HS-27A (cell line): ENCODE results near the gene RBM15B.
"Not testable (repeated sequence)": the region's sequence is repeated elsewhere in the genome, so short reads cannot be mapped to it uniquely, and the experiment has no call there.

ENCODE experiments used
- DNase-seq: peaks from one replicate; pipeline ENCODE4 v3.0.0-alpha.2; 2012; ENCODE audit warnings: low read depth, missing footprints

Gene RBM15B

GRCh38 chr3:51378065-51378464, 13.0 kb upstream of the RBM15B start:
- no peak for DNase-seq

- DNase-seq, result no peak
These were observed 12.4 kb upstream of the RBM15B start for GRCh38 chr3:51378726-51379125.

- no peak for DNase-seq
These were observed 11.8 kb upstream of the RBM15B start for GRCh38 chr3:51379301-51379700.

GRCh38 chr3:51379746-51380455, 11.2 kb upstream of the RBM15B start:
- no peak for DNase-seq

- DNase-seq, result no peak
These were observed 10.3 kb upstream of the RBM15B start for GRCh38 chr3:51380601-51381332.

- no peak for DNase-seq
These were observed 9.8 kb upstream of the RBM15B start for GRCh38 chr3:51381333-51381705.

- DNase-seq, result no peak
These were observed 8.9 kb upstream of the RBM15B start for GRCh38 chr3:51382076-51382745.

- no peak for DNase-seq
These were observed 8.0 kb upstream of the RBM15B start for GRCh38 chr3:51382947-51383578.

GRCh38 chr3:51384055-51384725, 6.9 kb upstream of the RBM15B start:
- no peak for DNase-seq

GRCh38 chr3:51384726-51385473, 6.2 kb upstream of the RBM15B start, which contains the start of gene MANF:
TSS of gene MANF (plus strand) at chr3:51385291. CDS start at chr3:51385343, 52 bp downstream.
- peak; percentile 94 for DNase-seq

- no peak for DNase-seq
These were observed 5.4 kb upstream of the RBM15B start for GRCh38 chr3:51385621-51386091.

GRCh38 chr3:51386159-51386851, 4.8 kb upstream of the RBM15B start:
- no peak for DNase-seq

- no peak for DNase-seq
These were observed 4.2 kb upstream of the RBM15B start for GRCh38 chr3:51386852-51387229.

- not testable (repeated sequence) for DNase-seq
These were observed 3.8 kb upstream of the RBM15B start for GRCh38 chr3:51387281-51387680.

GRCh38 chr3:51388286-51389029, 2.6 kb upstream of the RBM15B start:
- DNase-seq, result no peak

- no peak for DNase-seq
These were observed 1.5 kb upstream of the RBM15B start for GRCh38 chr3:51389423-51390183.

GRCh38 chr3:51390246-51391074, 625 bp upstream of the RBM15B start:
- peak; percentile 80 for DNase-seq
